Lower leg skin (tissue), 4 donors: ENCODE data around the gene ASMTL. TPM values are rescaled to one million over a fixed set of nuclear protein-coding genes. Genes with fewer than 3 reads are reported as not detected.

Experiments
- DNase-seq, 2 donors: peaks; one replicate each; pipeline ENCODE4 v3.0.0-alpha.2; 2019; ENCODE audit warnings: low spot score in 2 of 2
- H3K4me3 ChIP-seq: fragments of 200-600 bp; sonication (generic); 2 replicates; pipeline ENCODE4 v1.5.1; 2017; ENCODE audit warnings: mild to moderate bottlenecking, low read depth; ENCODE audit not compliant: poor library complexity, severe bottlenecking
- POLR2A ChIP-seq, 2 donors: fragments of 450-650 bp; IDR thresholded peaks; one replicate each; pipeline ENCODE4 v1.6.1; 2016 to 2017; ENCODE audit warnings: antibody characterized with exemption in 2 of 2, mild to moderate bottlenecking in 1 of 2, moderate library complexity in 1 of 2
- WGBS, 2 donors: methylation state at CpG; one replicate each; pipeline ENCODE4 v1.1.5; 2018; 5-methylcytosine and 5-hydroxymethylcytosine counted together
- intact Hi-C: fragments of 100-400 bp; cut with DNase I; formaldehyde crosslinking; loops from one replicate; pipeline ENCODE4 v1.15.0; 2023; ENCODE audit warnings: low total_unique reads
- total RNA-seq, 4 donors: library from RNA; depleted of rRNA; stranded (reverse); fragments of >200 nt; gene quantifications; one replicate each; pipeline ENCODE4 v1.1.0, GENCODE V29; 2016
- TF ChIP-seq, protein P1 (sequence below), 3 donors: fragments of 450-650 bp; IDR thresholded peaks; one replicate each; pipeline ENCODE4 v1.5.1; 2016; ENCODE audit warnings: antibody characterized with exemption in 3 of 3, mild to moderate bottlenecking in 3 of 3, moderate library complexity in 2 of 3

ASMTL gene
- total RNA-seq, 4 donors from 2014 or later = 24.8 to 35.9 (median 30.1) TPM

DNA sequence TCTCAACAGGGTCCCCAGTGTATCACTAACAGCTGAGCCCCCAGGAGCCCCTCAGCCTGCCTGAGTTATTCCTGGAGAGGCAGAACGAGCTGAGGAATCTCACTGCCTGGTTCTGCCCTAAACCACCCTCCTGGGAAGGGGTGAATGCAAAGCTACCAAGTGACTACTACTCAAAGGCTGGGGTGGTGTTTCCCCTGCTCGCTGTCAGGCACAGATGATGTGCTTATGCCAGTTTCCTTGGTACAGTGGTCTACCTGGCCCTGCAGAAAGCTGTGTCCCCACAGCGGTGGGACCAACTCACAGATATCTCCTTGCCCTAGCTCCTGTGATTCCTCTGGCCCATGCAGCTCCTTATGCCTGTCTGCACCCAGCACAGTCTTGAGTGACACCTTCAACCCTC lies 35.4 kb upstream of the ASMTL start:
- TF ChIP-seq POLR2A (IDR thresholded peaks at IDR 0.05) = no peak
- TF ChIP-seq, protein P1, sequence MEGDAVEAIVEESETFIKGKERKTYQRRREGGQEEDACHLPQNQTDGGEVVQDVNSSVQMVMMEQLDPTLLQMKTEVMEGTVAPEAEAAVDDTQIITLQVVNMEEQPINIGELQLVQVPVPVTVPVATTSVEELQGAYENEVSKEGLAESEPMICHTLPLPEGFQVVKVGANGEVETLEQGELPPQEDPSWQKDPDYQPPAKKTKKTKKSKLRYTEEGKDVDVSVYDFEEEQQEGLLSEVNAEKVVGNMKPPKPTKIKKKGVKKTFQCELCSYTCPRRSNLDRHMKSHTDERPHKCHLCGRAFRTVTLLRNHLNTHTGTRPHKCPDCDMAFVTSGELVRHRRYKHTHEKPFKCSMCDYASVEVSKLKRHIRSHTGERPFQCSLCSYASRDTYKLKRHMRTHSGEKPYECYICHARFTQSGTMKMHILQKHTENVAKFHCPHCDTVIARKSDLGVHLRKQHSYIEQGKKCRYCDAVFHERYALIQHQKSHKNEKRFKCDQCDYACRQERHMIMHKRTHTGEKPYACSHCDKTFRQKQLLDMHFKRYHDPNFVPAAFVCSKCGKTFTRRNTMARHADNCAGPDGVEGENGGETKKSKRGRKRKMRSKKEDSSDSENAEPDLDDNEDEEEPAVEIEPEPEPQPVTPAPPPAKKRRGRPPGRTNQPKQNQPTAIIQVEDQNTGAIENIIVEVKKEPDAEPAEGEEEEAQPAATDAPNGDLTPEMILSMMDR (IDR thresholded peaks at IDR 0.05) = no peak
- H3K4me3 ChIP-seq = no peak overlapping the region
- WGBS, 2 donors = 80 to 94% methylated on average over 2 to 3 of the region's 3 CpGs
- intact Hi-C loops = no loop called here
- peak in 1 of 2 donors; percentile 67 for DNase-seq

DNA sequence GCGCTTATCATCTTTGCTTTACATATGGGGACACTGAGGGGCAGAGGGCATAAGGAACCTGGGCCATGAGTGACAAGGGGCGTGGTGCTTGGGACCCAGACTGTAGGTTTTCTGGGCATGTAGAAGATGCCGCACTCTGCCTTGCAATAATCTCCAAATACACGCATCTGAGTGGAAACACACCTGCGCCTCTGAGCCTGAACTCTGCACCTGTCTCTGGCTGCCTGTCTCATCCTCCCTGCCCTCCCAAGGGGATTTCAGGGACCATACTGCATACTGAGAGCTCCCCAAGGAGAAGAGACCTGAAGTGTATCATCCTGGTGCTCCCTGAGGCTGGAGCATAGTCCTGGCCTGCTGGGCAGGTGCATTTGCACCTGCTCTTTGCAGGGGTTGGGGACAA lies 34.7 kb upstream of the ASMTL start:
- TF ChIP-seq POLR2A (IDR thresholded peaks at IDR 0.05) = no peak
- TF ChIP-seq, protein P1 (IDR thresholded peaks at IDR 0.05) = no peak
- 87 to 89% methylated on average over 5 of the region's 5 CpGs for WGBS, 2 donors

DNA sequence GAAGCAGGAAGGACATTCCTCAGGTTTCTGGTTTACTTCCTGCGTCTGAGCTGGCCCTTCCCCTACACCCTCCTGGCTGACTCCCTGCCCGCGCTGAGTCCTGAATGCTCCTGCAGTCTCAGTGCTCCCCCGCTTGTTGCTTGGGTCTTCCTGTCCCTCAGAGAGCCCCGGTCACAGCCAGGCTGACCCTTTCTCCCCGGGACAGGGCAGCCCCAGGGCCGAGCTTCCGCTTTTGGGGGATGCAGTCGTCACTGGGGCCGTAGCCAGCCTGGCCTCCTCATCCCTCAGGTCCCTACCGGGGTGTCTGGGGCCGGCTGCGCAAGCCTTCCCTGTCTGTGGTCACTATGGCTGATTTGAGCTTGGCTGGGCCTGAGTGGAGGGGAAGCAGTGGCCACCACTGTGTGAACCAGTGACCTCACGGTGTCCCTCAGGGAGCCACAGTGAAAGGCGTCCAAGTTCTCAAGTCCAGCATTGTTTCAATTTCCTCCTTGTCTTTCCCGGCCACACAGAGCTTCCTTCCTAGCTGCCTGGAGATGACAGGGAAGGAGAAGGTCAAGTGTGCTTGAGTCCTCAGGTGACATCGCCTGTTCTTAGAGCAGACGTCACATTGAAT lies 34.1 kb upstream of the ASMTL start:
- H3K4me3 ChIP-seq = no peak overlapping the region
- intact Hi-C loops = no loop called here
- TF ChIP-seq, protein P1 (IDR thresholded peaks at IDR 0.05) = no peak
- TF ChIP-seq POLR2A (IDR thresholded peaks at IDR 0.05) = no peak
- WGBS, 2 donors = 64 to 76% methylated on average over 18 of the region's 18 CpGs
- DNase-seq = peak in 1 of 2 donors; percentile 76

More for the DNA sequence above, 34.7 kb upstream of the ASMTL start:
- H3K4me3 ChIP-seq = no peak overlapping the region
- intact Hi-C loops = no loop called here
- peak in 1 of 2 donors; percentile 26 for DNase-seq

DNA sequence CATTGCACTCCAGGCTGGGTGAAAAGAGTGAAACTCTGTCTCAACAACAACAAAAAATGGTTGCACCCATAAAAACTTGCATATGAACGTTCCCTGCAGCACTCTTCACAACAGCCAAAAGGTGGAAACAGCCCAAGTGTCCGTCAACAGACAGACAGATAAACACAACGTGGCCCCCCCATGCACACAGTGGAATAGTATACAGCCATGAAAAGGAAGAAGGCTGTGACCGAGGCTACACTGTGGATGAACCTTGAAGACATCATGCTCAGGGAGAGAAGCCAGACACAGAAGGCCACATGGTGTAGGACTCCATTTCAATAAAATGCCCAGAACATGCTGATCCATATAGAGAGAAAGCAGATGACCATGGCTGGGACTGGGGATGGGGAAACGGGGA lies 33.5 kb upstream of the ASMTL start:
- intact Hi-C loops = no loop called here
- H3K4me3 ChIP-seq = no peak overlapping the region
- peak in 1 of 2 donors; percentile 13 for DNase-seq
- WGBS, 2 donors = 82 to 86% methylated on average over 5 of the region's 5 CpGs
- no peak for TF ChIP-seq POLR2A (IDR thresholded peaks at IDR 0.05)
- TF ChIP-seq, protein P1 (IDR thresholded peaks at IDR 0.05) = no peak

DNA sequence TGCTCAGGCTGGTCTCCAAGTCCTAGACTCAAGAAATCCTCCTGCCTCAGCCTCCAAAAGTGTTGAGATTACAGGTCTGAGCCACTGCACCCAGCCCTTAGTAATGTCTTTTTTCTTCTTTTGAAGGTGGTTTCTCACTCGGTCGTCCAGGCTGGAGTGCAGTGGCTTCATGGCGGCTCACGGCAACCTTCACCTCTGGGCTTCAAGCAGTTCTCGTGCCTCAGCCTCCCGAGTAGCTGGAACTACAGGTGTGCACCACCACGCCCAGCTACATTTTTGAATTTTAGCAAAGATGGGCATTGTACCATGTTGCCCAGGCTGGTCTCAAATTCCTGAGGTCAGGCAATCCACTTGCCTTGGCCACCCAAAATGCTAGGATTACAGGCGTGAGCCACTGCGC lies 32.3 kb upstream of the ASMTL start:
- intact Hi-C loops = no loop called here
- TF ChIP-seq, protein P1 (IDR thresholded peaks at IDR 0.05) = no peak
- TF ChIP-seq POLR2A (IDR thresholded peaks at IDR 0.05) = no peak
- 90% methylated on average over 9 of the region's 9 CpGs for WGBS, 2 donors
- no peak overlapping the region for H3K4me3 ChIP-seq
- peak in 1 of 2 donors; percentile 32 for DNase-seq

DNA sequence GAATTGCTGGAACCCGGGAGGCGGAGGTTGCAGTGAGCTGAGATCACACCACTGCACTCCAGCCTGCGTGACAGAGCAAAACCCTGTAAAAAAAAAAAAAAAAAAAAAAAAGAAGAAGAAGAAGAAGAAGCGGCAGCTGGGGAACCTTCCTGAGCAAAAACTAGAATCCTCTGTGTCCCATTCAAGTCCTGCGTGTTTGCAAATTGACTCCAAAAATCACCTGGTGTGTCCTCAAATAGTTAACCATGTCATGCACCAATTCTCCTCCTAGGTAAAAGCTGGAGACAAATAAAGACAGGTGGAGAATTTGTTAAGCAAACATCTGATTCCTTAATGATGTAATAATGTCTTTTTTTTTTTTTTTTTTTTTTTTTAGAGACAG lies 31.9 kb upstream of the ASMTL start:
- H3K4me3 ChIP-seq = no peak overlapping the region
- intact Hi-C loops = no loop called here
- DNase-seq = no peak
- WGBS, 2 donors = 81 to 85% methylated on average over 5 of the region's 5 CpGs
- TF ChIP-seq, protein P1 (IDR thresholded peaks at IDR 0.05) = no peak
- no peak for TF ChIP-seq POLR2A (IDR thresholded peaks at IDR 0.05)
